Immature natural killer cell (primary cell): Measurements from ENCODE around the gene OVCA2. TPM values are rescaled to one million over a fixed set of nuclear protein-coding genes. Genes with fewer than 3 reads are reported as not detected.

ENCODE experiments used
- DNase-seq, 3 donors: peaks; one replicate each; pipeline ENCODE4 v3.0.0; 2022; ENCODE audit warnings: mixed read lengths in 1 of 3
- H3K27ac Mint-ChIP-seq, 6 donors: one replicate each; pipeline ENCODE4 v1.8.0; 2020; ENCODE audit warnings: mixed read lengths in 6 of 6, mild to moderate bottlenecking in 5 of 6, inconsistent platforms in 4 of 6, moderate library complexity in 3 of 6
- H3K27me3 Mint-ChIP-seq, 3 donors: one replicate each; pipeline ENCODE4 v1.8.0; 2020 to 2021; ENCODE audit warnings: low read depth in 3 of 3, mild to moderate bottlenecking in 3 of 3, mixed read lengths in 3 of 3, moderate library complexity in 3 of 3, inconsistent platforms in 1 of 3
- H3K36me3 Mint-ChIP-seq, 3 donors: one replicate each; pipeline ENCODE4 v1.8.0; 2020; ENCODE audit warnings: mixed read lengths in 3 of 3, inconsistent platforms in 2 of 3, mild to moderate bottlenecking in 2 of 3
- H3K4me1 Mint-ChIP-seq, 2 donors: one replicate each; pipeline ENCODE4 v1.8.0; 2020; ENCODE audit warnings: inconsistent platforms in 2 of 2, mild to moderate bottlenecking in 2 of 2, mixed read lengths in 2 of 2, moderate library complexity in 1 of 2
- H3K4me3 Mint-ChIP-seq, 5 donors: one replicate each; pipeline ENCODE4 v1.8.0; 2020; ENCODE audit warnings: mild to moderate bottlenecking in 5 of 5, mixed read lengths in 5 of 5, inconsistent platforms in 3 of 5, moderate library complexity in 3 of 5
- H3K9me3 Mint-ChIP-seq, 6 donors: one replicate each; pipeline ENCODE4 v1.8.0; 2020; ENCODE audit warnings: mild to moderate bottlenecking in 6 of 6, mixed read lengths in 6 of 6, inconsistent platforms in 4 of 6, moderate library complexity in 3 of 6
- polyA plus RNA-seq, 3 donors: library from polyadenylated mRNA; unstranded; fragments of 300-500 nt; fragmentation: Illumina TruSeq; gene quantifications; one replicate each; pipeline ENCODE4 v1.2.3, GENCODE V29; 2021

The OVCA2 gene
- polyA plus RNA-seq, 3 donors from 2014 or later = 90.6 to 107 (median 104) TPM

GRCh38 chr17:2089021-2089422, 47.2 kb downstream of the OVCA2 start:
- peaks cover 0 to 8% (median 0%) of the 10 kb centered on the region in 3 donors for H3K27me3 Mint-ChIP-seq
- peaks cover 51 to 59% of the 10 kb centered on the region in 2 donors for H3K4me1 Mint-ChIP-seq
- H3K4me3 Mint-ChIP-seq = peak overlapping the region; percentile 92 to 99 (median 98)
- peak overlapping the region; percentile 92 to 99 (median 98) for H3K27ac Mint-ChIP-seq
- no peaks in the 10 kb centered on the region for H3K9me3 Mint-ChIP-seq
- no peak for DNase-seq
- H3K36me3 Mint-ChIP-seq = peaks cover 3 to 11% (median 5%) of the 10 kb centered on the region in 3 donors

DNA sequence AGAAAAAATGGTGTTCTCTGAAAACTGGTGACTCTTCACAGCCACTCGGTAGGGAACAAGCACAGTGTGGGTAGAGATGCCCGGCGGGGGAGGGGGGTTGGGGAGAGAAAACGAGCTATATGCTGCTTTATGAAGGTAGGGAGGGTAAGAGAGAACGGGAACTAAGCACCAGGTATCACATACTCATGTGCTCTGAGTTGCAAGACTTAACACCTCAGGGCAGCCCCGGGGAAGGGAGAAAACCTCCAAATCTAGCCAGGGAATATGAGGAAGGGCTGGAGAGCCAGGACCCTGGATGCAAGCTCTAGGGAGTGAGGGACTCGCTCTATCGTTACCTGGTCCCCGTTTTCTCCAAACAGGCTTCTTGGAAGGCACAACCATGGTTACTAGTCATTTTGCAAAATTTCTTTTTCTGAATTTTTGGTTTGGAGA, 48.4 kb downstream of the OVCA2 start:
- H3K36me3 Mint-ChIP-seq = peaks cover 0 to 11% (median 5%) of the 10 kb centered on the region in 3 donors
- peak overlapping the region; percentile 92 to 99 (median 98) for H3K27ac Mint-ChIP-seq
- H3K27me3 Mint-ChIP-seq = peaks cover 0 to 6% (median 0%) of the 10 kb centered on the region in 3 donors
- H3K9me3 Mint-ChIP-seq = no peaks in the 10 kb centered on the region
- no peak for DNase-seq
- peaks cover 49 to 51% of the 10 kb centered on the region in 2 donors for H3K4me1 Mint-ChIP-seq
- peak overlapping the region; percentile 92 to 99 (median 98) for H3K4me3 Mint-ChIP-seq

DNA sequence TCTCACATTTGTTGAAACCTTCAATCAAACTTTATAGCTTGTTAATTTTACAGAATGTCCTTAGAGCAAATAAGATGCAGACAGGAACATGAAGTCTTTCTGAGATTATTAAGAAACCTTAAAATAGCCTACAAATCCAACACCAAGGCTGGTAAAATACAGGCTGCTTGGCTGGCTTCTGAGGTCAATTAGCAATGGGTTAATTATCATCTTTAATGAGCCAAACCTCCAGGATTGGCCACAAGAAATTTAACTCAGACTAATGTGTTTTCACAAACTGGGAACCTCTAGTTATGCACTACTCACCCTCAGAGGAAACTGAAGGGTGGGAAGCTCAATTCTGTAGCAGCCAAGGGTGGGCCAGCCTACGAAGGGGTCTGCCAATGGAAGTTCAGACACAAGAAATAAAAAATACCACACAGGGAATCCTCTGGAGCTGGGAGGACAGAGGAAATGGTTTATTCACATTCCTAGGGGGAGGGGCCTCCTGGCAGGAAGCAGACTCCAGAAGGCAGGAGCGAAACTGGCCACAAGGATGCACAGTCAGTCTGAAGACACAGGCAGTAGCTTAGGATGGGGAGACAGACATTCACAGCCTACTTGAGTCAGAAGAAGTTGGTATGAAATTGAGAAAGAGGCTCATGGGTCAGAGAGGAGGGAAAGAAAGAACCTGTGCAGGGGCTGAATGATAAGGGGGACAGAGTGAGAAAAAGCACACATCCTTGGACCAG, 49.1 kb downstream of the OVCA2 start:
- peaks cover 0 to 6% (median 0%) of the 10 kb centered on the region in 3 donors for H3K27me3 Mint-ChIP-seq
- peak overlapping the region in 4 of 5 donors; percentile 92 to 99 (median 98) for H3K4me3 Mint-ChIP-seq
- peak overlapping the region in 4 of 6 donors; percentile 23 to 98 (median 95) for H3K27ac Mint-ChIP-seq
- H3K36me3 Mint-ChIP-seq = peaks cover 0 to 11% (median 5%) of the 10 kb centered on the region in 3 donors
- H3K9me3 Mint-ChIP-seq = no peaks in the 10 kb centered on the region
- peaks cover 47 to 51% of the 10 kb centered on the region in 2 donors for H3K4me1 Mint-ChIP-seq
- no peak for DNase-seq

GRCh38 chr17:2092253-2092652, 50.4 kb downstream of the OVCA2 start:
- no peak for DNase-seq
- H3K9me3 Mint-ChIP-seq = no peaks in the 10 kb centered on the region
- H3K4me3 Mint-ChIP-seq = peak overlapping the region in 1 of 5 donors; percentile 29
- H3K27ac Mint-ChIP-seq = peak overlapping the region in 3 of 6 donors; percentile 6 to 42 (median 33)
- peaks cover 0 to 11% (median 5%) of the 10 kb centered on the region in 3 donors for H3K36me3 Mint-ChIP-seq
- peaks cover 38 to 46% of the 10 kb centered on the region in 2 donors for H3K4me1 Mint-ChIP-seq
- H3K27me3 Mint-ChIP-seq = peaks cover 0 to 6% (median 0%) of the 10 kb centered on the region in 3 donors

Other genes starting within 250 kb of the OVCA2 start
- gene SMYD4, start 212.1 kb upstream of the OVCA2 start, polyA plus RNA-seq = 10 to 100 TPM in 1 of 3 donors, 1 to 10 TPM in 2; 7.8 to 17.5 (median 8.2) TPM
- 100 to 1,000 TPM in 1 of 3 donors, 10 to 100 TPM in 2; 82.6 to 102 (median 89.4) TPM for gene RPA1, start 212.0 kb upstream of the OVCA2 start, polyA plus RNA-seq
- under 1 TPM in 1 of 3 donors, not detected in 2; 0.37 TPM for gene RTN4RL1, start 16.7 kb upstream of the OVCA2 start, polyA plus RNA-seq
- 10 to 100 TPM; 18.6 to 26.4 (median 21.4) TPM for gene DPH1, start 11.9 kb upstream of the OVCA2 start, polyA plus RNA-seq
- gene HIC1, start 13.1 kb downstream of the OVCA2 start, polyA plus RNA-seq = 1 to 10 TPM in 2 of 3 donors, under 1 TPM in 1; 0.90 to 5.9 (median 1.2) TPM